ENCODE results near the gene WDFY4.
A peak's percentile ranks its signal among the peaks of the same experiment; 100 is the strongest.

WDFY4 gene

DNA sequence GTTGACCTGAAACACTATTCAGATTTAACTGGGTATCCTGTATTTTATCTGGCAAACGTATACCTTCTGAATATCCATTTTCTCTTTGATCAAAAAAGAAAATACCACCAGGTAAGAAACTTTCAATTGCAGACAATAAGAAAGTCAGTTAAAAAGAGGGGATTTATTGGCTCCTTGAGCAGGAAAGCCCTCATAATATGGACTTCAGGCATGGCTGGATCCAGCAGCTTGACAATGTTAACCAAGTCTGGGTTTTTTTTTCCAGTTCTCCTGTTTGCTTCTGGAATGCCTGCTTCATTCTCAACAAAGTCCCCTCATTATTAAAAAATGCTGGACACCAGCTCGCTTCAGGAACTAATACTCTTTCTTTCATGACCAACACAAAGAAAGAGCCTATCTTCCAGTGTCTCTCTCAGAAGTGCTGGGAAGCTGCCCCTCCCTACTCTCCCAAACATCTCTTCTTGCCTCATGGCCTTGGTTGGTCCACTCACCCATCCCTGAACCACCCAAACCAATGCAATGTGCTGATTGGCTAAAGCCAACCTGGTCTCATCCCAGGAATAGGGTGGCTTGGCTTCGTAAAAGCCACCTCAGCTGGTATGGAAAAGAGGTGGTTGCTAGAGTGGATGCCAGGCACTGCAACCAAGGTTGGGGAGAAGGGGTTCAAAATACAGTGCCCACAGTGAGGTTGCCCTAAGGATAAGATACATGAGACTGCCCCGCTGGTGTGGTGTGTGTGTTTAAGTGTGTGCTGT, 30.6 kb upstream of the WDFY4 start:
- DNase-seq (ENCODE audit: low read depth in 3 of 3, low spot score in 1 of 3): no peak

DNA sequence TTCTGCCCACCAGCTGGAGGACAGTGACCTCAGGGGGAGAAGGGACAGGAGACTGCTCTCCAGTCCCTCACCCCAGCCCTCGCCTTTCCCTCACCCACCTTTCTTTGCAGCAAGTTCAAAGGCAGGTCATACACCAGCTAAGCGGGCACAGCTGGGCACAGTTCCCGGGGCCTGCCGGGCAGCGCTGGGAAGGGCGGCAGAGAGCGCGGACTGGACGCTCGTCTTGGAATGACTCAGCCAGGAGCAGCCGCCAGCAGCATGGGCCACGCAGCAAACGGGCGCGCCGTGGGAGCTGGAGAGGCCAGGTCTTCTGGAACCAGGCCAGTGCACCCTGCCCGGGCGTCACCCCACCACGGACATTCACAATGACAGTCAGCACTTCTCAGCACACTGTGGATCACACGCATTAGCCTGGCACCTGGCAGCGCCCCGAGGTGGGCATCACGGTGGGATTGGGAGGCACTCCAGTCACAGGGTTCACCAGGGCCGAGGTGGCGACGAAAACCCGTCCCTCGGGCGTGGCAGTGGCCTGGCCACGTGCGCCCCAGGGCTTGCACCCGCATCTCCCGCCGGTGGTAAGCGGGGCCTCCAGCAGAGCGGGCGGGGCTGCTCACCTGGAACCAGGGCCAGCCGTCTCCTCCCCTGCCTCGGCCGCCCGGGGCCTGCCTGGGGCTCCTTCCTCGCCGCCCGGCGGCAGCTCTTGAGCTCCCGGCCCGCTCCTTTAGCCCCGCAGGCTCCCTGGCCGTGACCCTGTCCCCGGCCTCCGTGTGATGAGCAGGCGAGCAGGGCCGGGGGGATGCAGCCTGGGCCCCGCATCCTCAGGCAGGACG, 29.0 kb upstream of the WDFY4 start:
- DNase-seq (ENCODE audit: low read depth in 3 of 3, low spot score in 1 of 3): no peak

DNA sequence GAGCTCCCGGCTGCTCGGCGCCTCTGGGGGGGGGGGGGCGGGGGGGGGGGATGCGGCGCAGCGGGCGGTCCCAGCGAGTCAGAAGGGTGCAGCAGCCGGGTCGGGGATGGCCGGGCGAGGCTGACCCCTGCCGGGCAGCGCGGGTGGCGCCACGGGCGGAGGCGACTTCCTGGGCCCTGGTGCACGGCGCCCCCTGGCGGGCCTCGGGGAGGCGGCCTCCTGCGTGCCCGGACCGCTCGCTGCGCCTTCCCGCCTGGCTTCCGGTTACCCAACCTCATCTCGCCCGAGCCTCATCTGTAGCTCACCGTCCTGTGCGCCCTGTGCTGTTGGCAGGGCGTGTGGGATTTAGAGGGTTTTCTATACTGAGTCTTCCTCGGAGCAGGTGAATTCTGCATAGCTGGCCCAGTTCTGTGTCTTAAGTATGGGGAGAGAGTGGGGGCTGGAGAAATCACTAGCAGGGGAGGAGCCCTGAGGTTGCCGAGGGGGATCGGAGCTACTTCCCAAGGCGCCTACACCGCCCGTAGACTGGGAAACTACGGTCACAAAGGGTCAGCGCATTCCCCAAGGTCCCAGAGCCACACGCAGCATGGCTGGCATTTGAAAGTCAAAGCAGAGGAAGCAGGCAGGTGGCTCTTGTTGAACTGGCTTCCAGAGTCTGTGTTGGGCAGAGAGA, 28.3 kb upstream of the WDFY4 start:
- peak; percentile 44 to 81 (median 71) for DNase-seq (ENCODE audit: low read depth in 3 of 3, low spot score in 1 of 3)

GRCh38 chr10:48656914-48657305, 27.8 kb upstream of the WDFY4 start:
- no peak for DNase-seq (ENCODE audit: low read depth in 3 of 3, low spot score in 1 of 3)

GRCh38 chr10:48657416-48657815, 27.3 kb upstream of the WDFY4 start:
- DNase-seq (ENCODE audit: low read depth in 3 of 3, low spot score in 1 of 3): no peak

GRCh38 chr10:48658243-48658974, 26.3 kb upstream of the WDFY4 start:
- DNase-seq (ENCODE audit: low read depth in 3 of 3, low spot score in 1 of 3): peak in 1 of 3 donors; percentile 49

DNA sequence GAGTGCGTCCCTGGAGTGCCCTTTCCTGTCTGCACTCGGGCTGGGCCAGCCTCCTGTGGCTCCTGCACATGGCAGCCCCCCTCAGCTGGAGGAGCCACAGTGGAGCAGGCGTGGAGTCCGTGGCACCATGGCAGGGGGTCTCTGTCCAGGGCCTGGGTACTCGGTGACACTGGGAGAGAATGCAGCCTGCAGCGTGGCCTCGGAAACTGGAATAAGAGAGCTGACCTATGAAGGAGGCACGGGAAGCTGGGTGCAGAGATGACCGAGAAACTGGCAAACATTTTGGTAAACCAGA, 25.8 kb upstream of the WDFY4 start:
- DNase-seq (ENCODE audit: low read depth in 3 of 3, low spot score in 1 of 3): no peak

DNA sequence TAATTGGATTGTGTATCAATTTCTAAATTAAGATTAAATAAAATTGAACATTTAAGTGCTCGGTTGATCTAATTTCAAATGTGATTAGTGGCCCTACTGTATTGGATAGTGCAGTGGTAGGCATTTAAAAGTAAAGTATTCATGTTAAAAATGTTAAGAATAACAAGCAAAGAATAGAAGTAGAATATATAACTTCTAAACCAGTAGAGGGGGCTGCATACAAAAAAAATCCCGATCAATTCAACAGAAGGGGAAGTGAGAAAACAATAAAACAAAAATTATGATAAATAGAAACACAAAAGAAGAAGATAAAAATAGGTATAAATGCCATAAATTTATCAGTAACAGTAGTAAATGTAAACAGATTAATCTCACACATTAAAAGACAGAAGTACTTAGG, 24.9 kb upstream of the WDFY4 start:
- DNase-seq (ENCODE audit: low read depth in 3 of 3, low spot score in 1 of 3): no peak

GRCh38 chr10:48661441-48661840, 23.2 kb upstream of the WDFY4 start:
- DNase-seq (ENCODE audit: low read depth in 3 of 3, low spot score in 1 of 3): no peak

- DNase-seq (ENCODE audit: low read depth in 3 of 3, low spot score in 1 of 3): no peak
Observed at GRCh38 chr10:48667960-48668590, 16.6 kb upstream of the WDFY4 start.

DNA sequence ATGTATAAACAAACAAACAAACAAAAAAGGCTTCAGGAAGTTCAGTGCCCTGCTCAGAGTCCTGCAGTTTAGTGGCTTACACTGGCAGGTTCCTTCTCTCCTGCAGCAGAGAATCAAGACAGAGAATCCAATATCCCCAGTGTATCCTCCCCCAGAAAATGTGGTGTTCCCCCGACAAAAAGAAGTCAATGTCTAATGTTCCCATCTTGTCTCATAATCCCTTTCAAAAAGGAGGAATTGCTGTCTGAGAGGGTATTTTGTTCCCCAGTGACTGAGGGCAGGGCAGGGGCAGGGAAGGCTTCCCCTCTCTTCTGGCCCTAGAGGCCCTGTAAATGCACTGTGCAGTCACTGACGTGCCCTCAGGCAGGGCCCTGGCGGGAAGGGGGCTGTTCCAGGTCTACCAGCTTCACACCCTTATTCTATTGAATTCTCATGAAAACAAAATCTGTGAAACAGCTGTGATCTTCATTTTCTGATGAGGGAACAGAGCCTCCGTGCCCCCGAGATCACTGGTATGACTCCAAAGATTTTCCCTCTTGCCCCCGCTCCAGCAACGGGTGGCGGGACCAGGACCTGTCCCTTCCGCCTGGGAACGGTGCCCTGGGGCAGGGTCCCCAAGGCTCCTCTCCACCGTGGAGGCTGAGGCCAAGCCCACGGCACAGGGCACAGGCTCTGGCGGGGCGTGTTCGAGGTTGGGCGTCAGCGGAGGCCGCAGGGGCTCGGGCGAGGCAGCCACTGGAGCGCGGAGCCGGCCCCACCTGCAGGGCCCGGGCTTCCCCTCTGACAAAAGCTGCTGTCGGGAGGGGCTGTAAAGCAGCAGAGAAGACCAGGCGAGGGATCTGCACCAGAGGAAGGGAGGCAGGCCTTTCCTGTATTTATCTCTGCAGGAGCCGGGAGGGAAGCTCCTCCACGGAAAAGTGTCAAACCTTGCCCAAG, 13.4 kb upstream of the WDFY4 start:
- DNase-seq (ENCODE audit: low read depth in 3 of 3, low spot score in 1 of 3): no peak

GRCh38 chr10:48671914-48672595, 12.6 kb upstream of the WDFY4 start:
- DNase-seq (ENCODE audit: low read depth in 3 of 3, low spot score in 1 of 3): no peak

GRCh38 chr10:48672596-48673265, 11.9 kb upstream of the WDFY4 start:
- no peak for DNase-seq (ENCODE audit: low read depth in 3 of 3, low spot score in 1 of 3)

- no peak for DNase-seq (ENCODE audit: low read depth in 3 of 3, low spot score in 1 of 3)
Observed at GRCh38 chr10:48677625-48678024, 7.0 kb upstream of the WDFY4 start.

GRCh38 chr10:48678041-48678440, 6.6 kb upstream of the WDFY4 start:
- no peak for DNase-seq (ENCODE audit: low read depth in 3 of 3, low spot score in 1 of 3)

DNA sequence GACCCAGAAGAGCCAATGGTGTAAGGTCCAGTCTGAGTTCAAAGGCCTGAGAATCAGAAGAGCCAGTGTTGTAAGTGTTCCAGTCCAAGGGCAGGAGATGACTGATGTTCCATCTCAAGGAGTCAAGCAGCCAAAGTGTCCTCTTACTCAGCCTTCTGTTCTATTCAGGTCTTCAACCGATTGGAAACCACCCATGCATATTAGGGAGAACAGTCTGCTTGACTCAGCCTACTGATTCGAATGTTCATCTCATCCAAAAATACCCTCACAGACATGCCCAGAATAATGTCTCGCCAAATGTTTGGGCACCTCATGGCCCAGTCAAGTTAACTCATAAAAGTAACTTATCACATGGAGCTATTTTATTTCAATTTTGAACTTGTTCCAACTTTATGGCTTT, 2.9 kb upstream of the WDFY4 start:
- no peak for DNase-seq (ENCODE audit: low read depth in 3 of 3, low spot score in 1 of 3)

DNA sequence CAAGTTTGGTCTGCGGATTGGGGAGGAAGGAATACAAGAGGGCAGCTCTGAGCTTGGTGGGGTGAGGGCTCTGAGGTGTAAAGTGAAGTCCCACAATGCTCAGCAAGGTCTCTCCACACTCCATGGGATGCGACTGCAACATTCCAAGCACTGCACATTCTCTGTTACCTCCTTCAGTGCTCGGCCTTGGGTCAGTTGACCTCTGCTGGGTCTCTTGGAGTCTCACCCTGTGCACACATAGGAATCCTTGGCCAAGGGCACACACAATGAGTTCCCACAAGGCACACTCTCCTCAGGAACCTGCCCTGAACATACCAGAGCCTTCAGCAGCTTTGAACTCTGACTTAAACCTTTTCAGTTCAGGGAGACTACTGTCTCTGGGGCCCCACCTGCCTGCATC, 2.4 kb upstream of the WDFY4 start:
- DNase-seq (ENCODE audit: low read depth in 3 of 3, low spot score in 1 of 3): no peak

DNA sequence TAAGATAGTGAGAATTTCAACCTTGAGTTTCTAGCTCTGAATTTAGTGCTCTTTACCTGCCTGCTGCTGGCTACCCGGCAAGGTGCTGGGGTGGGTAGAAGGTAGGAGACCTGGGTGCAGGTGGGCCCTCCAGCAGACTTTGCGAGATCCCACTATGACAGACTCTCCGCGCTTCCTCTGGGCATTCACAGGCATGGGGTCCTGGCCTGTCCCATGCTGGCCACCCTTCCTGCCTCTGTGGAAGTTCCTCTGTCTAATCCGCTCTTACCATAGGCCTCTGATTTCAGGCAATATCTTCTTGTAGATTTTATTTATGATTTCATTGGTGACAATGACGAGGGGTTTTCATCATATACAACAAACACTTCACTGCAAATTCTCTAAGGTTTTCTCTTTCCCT, 1.2 kb upstream of the WDFY4 start:
- no peak for DNase-seq (ENCODE audit: low read depth in 3 of 3, low spot score in 1 of 3)

DNA sequence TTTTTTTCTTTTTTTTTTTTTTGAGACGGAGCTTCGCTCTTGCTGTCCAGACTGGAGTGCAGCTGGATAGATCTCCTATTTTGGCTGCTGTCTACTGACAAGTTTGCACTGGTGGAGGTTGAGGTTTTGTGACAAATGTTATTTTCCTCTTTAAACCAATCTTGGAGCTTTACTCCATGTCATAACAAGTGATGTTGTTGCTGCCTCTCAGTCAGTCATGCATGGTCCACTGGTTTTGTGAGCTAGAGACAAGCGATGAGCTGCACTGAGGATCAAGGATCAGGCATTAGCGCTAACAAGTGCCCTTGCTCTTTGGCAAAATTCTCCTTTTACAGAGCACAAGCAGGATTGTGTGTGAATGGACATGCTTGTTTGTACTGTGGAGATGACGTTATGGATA, 805 bp upstream of the WDFY4 start:
- DNase-seq (ENCODE audit: low read depth in 3 of 3, low spot score in 1 of 3): no peak

All from stimulated activated CD4-positive, alpha-beta T cell treated with anti-CD3 and anti-CD28 coated beads, TNF-alpha, amount 100 ng/mL, for 1 hour (primary cell).